HG02798 (cell line): ENCODE results near the gene UIMC1.

Source experiments
- ATAC-seq: cut with Tn5 transposase; IDR thresholded peaks from one replicate; pipeline ENCODE4 v1.9.1; 2021; ENCODE audit warnings: mild to moderate bottlenecking; ENCODE audit not compliant: unreplicated experiment, poor library complexity

UIMC1 gene

DNA sequence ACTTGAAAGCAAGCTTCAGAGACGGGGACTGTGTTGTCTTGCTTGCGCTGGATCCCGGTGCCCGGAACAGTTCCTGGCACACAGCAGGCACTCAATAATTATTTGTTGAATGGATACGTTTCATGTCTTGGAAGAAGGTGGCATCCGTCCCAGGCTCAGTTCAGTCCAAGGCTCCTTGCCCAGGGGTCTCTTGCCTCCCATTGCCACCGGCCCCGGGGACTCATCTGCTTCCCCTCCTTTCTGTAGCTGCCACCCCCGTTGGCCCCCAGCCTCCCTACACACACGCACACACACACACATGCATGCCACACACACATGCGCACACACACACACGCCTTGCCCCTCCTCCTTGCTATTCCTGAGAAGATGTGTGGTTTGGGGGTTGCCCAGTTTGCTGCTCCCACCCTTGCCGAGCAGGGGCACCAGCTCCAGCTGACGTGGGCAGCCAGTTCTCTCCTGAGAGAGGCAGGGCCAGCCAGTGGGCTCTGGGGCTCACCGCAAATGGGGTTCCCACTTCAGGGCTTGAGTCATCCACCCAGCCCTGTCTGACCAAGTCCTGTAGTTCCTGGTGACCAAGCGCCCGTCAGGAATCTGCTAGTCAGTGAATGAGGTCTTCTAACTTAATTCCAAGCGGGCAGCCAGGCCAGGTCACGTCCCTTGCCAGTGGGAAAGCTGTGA, 149.2 kb downstream of the UIMC1 start:
- ATAC-seq, result no peak

DNA sequence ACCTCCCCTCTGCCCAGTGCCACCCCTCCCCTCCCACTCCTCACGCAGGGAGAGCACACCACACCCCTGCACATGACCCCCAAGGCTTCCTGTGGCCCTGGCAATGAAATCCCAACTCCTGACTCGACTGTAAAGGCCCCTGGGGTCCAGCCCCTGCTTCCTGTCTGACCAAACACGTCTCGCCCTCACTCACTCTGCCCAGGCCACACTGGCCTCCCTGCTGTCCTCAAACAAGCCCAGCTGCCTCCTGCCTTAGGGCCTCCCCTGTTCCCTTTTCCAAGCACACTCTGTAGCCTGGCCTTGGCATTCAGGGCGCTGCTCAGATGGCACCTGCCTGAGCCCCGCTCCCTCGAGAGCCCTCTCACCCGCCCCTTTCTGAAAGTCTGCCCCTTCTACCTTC, 149.8 kb downstream of the UIMC1 start:
- no peak for ATAC-seq

- ATAC-seq, result no peak
These were observed 151.0 kb downstream of the UIMC1 start for GRCh38 chr5:176855598-176855997.
